ENCODE results near the gene KCNJ9. TPM values are rescaled to one million over a fixed set of nuclear protein-coding genes. Genes with fewer than 3 reads are reported as not detected.

Gene KCNJ9
- total and polyA plus RNA-seq, 10 of the 15 experiments (the other 5 are each of a cell fraction or from before 2014, with no cell fraction given) = 0.12 TPM; not detected in 9

DNA sequence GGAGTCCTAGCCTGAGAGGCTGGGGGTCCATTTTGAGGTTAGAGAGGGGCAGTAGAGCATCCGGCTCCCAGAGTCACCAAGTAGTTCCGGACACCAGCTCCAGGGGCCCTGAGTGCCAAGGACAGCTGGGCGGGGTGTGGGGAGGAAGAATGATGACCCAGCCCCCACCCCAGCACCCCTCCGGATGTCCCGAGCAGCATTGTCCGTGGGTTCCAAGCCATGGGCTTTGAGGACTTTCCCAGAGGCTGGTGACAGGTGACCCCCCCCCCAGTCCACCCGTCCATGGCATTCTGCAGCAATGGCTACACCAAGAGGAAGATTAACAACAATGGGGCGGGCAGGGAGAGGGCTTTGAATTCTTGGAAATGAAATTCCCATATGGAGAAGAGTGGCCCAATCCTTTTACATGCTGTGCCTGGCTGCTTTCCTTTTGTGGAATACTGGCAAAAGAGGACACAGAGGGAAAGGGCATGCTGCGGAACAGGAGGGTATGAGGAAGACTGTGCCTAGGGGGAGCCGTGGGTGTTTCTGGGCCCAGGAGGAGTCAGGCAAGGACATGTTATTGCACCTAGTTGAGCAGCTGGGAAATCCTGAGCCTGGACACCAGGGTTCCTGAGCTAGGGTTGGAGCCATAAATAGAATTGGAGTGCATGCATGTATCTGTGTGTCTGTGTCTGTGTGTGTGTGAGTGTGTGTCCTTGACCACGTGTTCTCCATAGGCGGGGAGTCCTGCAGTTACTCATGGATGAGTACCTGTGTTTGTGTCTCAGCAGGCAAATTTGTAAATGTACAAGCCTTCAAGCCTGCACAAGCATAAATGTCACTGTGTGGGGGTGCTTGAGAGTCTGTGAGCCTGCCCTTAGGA, 35.2 kb downstream of the KCNJ9 start:
- intact Hi-C loops (cut with micrococcal nuclease; ENCODE audit: unreplicated experiment) = no loop called here
- H3K79me2 ChIP-seq (ENCODE audit: control insufficient read depth, insufficient read depth, low read length) = no peaks in the 10 kb centered on the region
- H3K4me1 ChIP-seq (ENCODE audit: control insufficient read depth, insufficient read depth, low read length) = no peaks in the 10 kb centered on the region
- WGBS (ENCODE audit: insufficient coverage, insufficient replicate concordance, low lambda C conversion rate, missing lambda C conversion rate) = 40% methylated on average over 12 of the region's 12 CpGs
- ATAC-seq (no peak), DNase-seq (ENCODE audit: low read depth, low spot score) (no peak), FAIRE-seq (no peak)
- ChIA-PET RAD21 (ENCODE audit: unreplicated experiment) (no interaction called here), CTCF (interaction anchor here (0.8 to 1.1 kb wide), 3 partner anchors 136 to 246 kb away, joined by 3 to 4 read pairs (median 3); no protein-coding TSS in a partner anchor), SMC1A (ENCODE audit: uncharacterized antibody, unreplicated experiment) (no interaction called here), POLR2A (no interaction called here)
- no peak overlapping the region for H2AFZ ChIP-seq (ENCODE audit: control insufficient read depth, low read depth, low read length)
- BruUV-seq (replicated peaks) = no TSS peak
- in situ Hi-C loops (cut with MboI) = no loop called here
- H3K36me3 ChIP-seq (ENCODE audit: control insufficient read depth in 2 of 2, insufficient read depth in 2 of 2, low read length in 1 of 2) = no peaks in the 10 kb centered on the region
- H4K20me1 ChIP-seq (ENCODE audit: control insufficient read depth, insufficient read depth) = 0 out of 2 replicates have a peak, but pooled peaks cover 3% of the 10 kb centered on the region
- H3K4me2 ChIP-seq (ENCODE audit: control insufficient read depth, insufficient read depth) = no peak overlapping the region
- H3K27me3 ChIP-seq (replicated peaks in 1 of 2; ENCODE audit: control insufficient read depth in 2 of 2, insufficient read depth in 2 of 2, low read length in 1 of 2) = peaks cover 0 to 7% of the 10 kb centered on the region in 2 experiments
- no peak overlapping the region for H3K4me3 ChIP-seq
- H3K27ac ChIP-seq (ENCODE audit: control insufficient read depth, insufficient read depth) = no peak overlapping the region
- H3K9ac ChIP-seq (ENCODE audit: control insufficient read depth, insufficient read depth, low read length) = no peak overlapping the region
- no peaks in the 10 kb centered on the region for H3K9me3 ChIP-seq (replicated peaks; ENCODE audit: control insufficient read depth, insufficient read depth, low read length)
- TF ChIP-seq HCFC1 (IDR thresholded peaks at IDR 0.05; ENCODE audit: low read length) = no peak
- TF ChIP-seq CEBPB (IDR thresholded peaks at IDR 0.05; ENCODE audit: borderline replicate concordance in 1 of 2, low read depth in 2 of 2, low read length in 2 of 2) = no peak
- TF ChIP-seq, protein P1, sequence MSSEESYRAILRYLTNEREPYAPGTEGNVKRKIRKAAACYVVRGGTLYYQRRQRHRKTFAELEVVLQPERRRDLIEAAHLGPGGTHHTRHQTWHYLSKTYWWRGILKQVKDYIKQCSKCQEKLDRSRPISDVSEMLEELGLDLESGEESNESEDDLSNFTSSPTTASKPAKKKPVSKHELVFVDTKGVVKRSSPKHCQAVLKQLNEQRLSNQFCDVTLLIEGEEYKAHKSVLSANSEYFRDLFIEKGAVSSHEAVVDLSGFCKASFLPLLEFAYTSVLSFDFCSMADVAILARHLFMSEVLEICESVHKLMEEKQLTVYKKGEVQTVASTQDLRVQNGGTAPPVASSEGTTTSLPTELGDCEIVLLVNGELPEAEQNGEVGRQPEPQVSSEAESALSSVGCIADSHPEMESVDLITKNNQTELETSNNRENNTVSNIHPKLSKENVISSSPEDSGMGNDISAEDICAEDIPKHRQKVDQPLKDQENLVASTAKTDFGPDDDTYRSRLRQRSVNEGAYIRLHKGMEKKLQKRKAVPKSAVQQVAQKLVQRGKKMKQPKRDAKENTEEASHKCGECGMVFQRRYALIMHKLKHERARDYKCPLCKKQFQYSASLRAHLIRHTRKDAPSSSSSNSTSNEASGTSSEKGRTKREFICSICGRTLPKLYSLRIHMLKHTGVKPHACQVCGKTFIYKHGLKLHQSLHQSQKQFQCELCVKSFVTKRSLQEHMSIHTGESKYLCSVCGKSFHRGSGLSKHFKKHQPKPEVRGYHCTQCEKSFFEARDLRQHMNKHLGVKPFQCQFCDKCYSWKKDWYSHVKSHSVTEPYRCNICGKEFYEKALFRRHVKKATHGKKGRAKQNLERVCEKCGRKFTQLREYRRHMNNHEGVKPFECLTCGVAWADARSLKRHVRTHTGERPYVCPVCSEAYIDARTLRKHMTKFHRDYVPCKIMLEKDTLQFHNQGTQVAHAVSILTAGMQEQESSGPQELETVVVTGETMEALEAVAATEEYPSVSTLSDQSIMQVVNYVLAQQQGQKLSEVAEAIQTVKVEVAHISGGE (CRISPR knock-in tag; IDR thresholded peaks at IDR 0.05) = no peak
- no peak for TF ChIP-seq NFYA (IDR thresholded peaks at IDR 0.05; ENCODE audit: borderline replicate concordance, low read depth, low read length)
- no peak for TF ChIP-seq BHLHE40 (IDR thresholded peaks at IDR 0.05; ENCODE audit: borderline replicate concordance in 1 of 2, low read depth in 2 of 2, low read length in 1 of 2)
- TF ChIP-seq CREM (IDR thresholded peaks at IDR 0.05; ENCODE audit: low read depth) = no peak
- TF ChIP-seq, protein P2, sequence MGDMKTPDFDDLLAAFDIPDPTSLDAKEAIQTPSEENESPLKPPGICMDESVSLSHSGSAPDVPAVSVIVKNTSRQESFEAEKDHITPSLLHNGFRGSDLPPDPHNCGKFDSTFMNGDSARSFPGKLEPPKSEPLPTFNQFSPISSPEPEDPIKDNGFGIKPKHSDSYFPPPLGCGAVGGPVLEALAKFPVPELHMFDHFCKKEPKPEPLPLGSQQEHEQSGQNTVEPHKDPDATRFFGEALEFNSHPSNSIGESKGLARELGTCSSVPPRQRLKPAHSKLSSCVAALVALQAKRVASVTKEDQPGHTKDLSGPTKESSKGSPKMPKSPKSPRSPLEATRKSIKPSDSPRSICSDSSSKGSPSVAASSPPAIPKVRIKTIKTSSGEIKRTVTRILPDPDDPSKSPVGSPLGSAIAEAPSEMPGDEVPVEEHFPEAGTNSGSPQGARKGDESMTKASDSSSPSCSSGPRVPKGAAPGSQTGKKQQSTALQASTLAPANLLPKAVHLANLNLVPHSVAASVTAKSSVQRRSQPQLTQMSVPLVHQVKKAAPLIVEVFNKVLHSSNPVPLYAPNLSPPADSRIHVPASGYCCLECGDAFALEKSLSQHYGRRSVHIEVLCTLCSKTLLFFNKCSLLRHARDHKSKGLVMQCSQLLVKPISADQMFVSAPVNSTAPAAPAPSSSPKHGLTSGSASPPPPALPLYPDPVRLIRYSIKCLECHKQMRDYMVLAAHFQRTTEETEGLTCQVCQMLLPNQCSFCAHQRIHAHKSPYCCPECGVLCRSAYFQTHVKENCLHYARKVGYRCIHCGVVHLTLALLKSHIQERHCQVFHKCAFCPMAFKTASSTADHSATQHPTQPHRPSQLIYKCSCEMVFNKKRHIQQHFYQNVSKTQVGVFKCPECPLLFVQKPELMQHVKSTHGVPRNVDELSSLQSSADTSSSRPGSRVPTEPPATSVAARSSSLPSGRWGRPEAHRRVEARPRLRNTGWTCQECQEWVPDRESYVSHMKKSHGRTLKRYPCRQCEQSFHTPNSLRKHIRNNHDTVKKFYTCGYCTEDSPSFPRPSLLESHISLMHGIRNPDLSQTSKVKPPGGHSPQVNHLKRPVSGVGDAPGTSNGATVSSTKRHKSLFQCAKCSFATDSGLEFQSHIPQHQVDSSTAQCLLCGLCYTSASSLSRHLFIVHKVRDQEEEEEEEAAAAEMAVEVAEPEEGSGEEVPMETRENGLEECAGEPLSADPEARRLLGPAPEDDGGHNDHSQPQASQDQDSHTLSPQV (IDR thresholded peaks at IDR 0.05) = no peak
- no peak for TF ChIP-seq YY1 (IDR thresholded peaks at IDR 0.05; ENCODE audit: low read depth, low read length)
- no peak for TF ChIP-seq TCF3 (IDR thresholded peaks at IDR 0.05; ENCODE audit: borderline replicate concordance, insufficient read depth, low read depth, low read length)
- no peak for TF ChIP-seq ZNF207 (IDR thresholded peaks at IDR 0.05; ENCODE audit: borderline replicate concordance)
- TF ChIP-seq PML (IDR thresholded peaks at IDR 0.05; ENCODE audit: low read length) = no peak
- TF ChIP-seq, protein P3, sequence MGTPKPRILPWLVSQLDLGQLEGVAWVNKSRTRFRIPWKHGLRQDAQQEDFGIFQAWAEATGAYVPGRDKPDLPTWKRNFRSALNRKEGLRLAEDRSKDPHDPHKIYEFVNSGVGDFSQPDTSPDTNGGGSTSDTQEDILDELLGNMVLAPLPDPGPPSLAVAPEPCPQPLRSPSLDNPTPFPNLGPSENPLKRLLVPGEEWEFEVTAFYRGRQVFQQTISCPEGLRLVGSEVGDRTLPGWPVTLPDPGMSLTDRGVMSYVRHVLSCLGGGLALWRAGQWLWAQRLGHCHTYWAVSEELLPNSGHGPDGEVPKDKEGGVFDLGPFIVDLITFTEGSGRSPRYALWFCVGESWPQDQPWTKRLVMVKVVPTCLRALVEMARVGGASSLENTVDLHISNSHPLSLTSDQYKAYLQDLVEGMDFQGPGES (IDR thresholded peaks at IDR 0.05) = no peak
- no peak for TF ChIP-seq CHD1 (IDR thresholded peaks at IDR 0.05; ENCODE audit: low read depth, low read length)
